ENCODE results near the gene SLAIN1. TPM values are rescaled to one million over a fixed set of nuclear protein-coding genes. Genes with fewer than 3 reads are reported as not detected.

The SLAIN1 gene
- total RNA-seq, 8 experiments from 2014 or later = 0.71 to 73.8 (median 40.9) TPM

- Histone ChIP-seq H3K4me1 (replicated peaks in 1 of 2) (peaks cover 9 to 10% of the 10 kb centered on the region in 2 donors), H3K27ac (no peak overlapping the region), H3K4me3 (no peak overlapping the region)
- ATAC-seq (replicated peaks in 6 of 8) = no peak
- 0 to 100% (median 88%) methylated on average over 1 to 2 of the region's 2 CpGs; no CpG with 5 or more reads in 3 of the 10 experiments for WGBS, 10 experiments
- in situ Hi-C loops (cut with MboI; ENCODE audit: low pct_unique_long_range_greater_than_20kb in 2 of 9, low sequenced_read_pairs in 9 of 9, unreplicated experiment in 9 of 9) = loop anchor here in 7 of 9 experiments (10.0 to 25.0 kb wide), 3 partner anchors 326 to 338 kb away; no protein-coding TSS in a partner anchor
Measured at GRCh38 chr13:77786695-77787287, 89.3 kb downstream of the SLAIN1 start.

GRCh38 chr13:77789376-77789775 is 91.9 kb downstream of the SLAIN1 start:
- H3K4me1 ChIP-seq (replicated peaks in 1 of 2) = peaks cover 6 to 7% of the 10 kb centered on the region in 2 donors
- WGBS, 10 experiments = 60 to 100% (median 100%) methylated on average over 1 of the region's 1 CpG; no CpG with 5 or more reads in 4 of the 10 experiments
- H3K27ac ChIP-seq = no peak overlapping the region
- in situ Hi-C loops (cut with MboI; ENCODE audit: low pct_unique_long_range_greater_than_20kb in 2 of 9, low sequenced_read_pairs in 9 of 9, unreplicated experiment in 9 of 9) = loop anchor here in 7 of 9 experiments (10.0 to 25.0 kb wide), 3 partner anchors 323 to 335 kb away; no protein-coding TSS in a partner anchor
- no peak overlapping the region for H3K4me3 ChIP-seq
- ATAC-seq (replicated peaks in 6 of 8) = no peak

- 0 to 67% (median 43%) methylated on average over 2 to 3 of the region's 3 CpGs for WGBS, 10 experiments
- Histone ChIP-seq H3K4me3 (no peak overlapping the region), H3K4me1 (replicated peaks in 1 of 2) (peaks cover 0 to 4% of the 10 kb centered on the region in 2 donors), H3K27ac (no peak overlapping the region)
- ATAC-seq (replicated peaks in 6 of 8) = peak in 5 of 8 experiments; percentile 9 to 60 (median 45)
- in situ Hi-C loops (cut with MboI; ENCODE audit: low pct_unique_long_range_greater_than_20kb in 2 of 9, low sequenced_read_pairs in 9 of 9, unreplicated experiment in 9 of 9) = no loop called here
Measured at GRCh38 chr13:77800219-77800618, 102.7 kb downstream of the SLAIN1 start.

- in situ Hi-C loops (cut with MboI; ENCODE audit: low pct_unique_long_range_greater_than_20kb in 2 of 9, low sequenced_read_pairs in 9 of 9, unreplicated experiment in 9 of 9) = no loop called here
- no peaks in the 10 kb centered on the region for H3K4me1 ChIP-seq (replicated peaks in 1 of 2)
- H3K27ac ChIP-seq = no peak overlapping the region
- 14 to 100% (median 94%) methylated on average over 1 of the region's 1 CpG; no CpG with 5 or more reads in 2 of the 10 experiments for WGBS, 10 experiments
- H3K4me3 ChIP-seq = no peak overlapping the region
- ATAC-seq (replicated peaks in 6 of 8) = no peak
Measured at GRCh38 chr13:77806518-77806917, 109.0 kb downstream of the SLAIN1 start.

- ATAC-seq (replicated peaks in 6 of 8) = no peak
- in situ Hi-C loops (cut with MboI; ENCODE audit: low pct_unique_long_range_greater_than_20kb in 2 of 9, low sequenced_read_pairs in 9 of 9, unreplicated experiment in 9 of 9) = no loop called here
- Histone ChIP-seq H3K4me3 (no peak overlapping the region), H3K27ac (no peak overlapping the region), H3K4me1 (replicated peaks in 1 of 2) (no peaks in the 10 kb centered on the region)
- 13 to 100% (median 88%) methylated on average over 2 to 6 of the region's 6 CpGs for WGBS, 10 experiments
Measured at GRCh38 chr13:77807431-77808135, 110.1 kb downstream of the SLAIN1 start.

- peak in 5 of 8 experiments; percentile 36 to 87 (median 77) for ATAC-seq (replicated peaks in 6 of 8)
- no peaks in the 10 kb centered on the region for H3K4me1 ChIP-seq (replicated peaks in 1 of 2)
- WGBS, 10 experiments = 0 to 68% (median 46%) methylated on average over 1 to 2 of the region's 2 CpGs; no CpG with 5 or more reads in 4 of the 10 experiments
- H3K4me3 ChIP-seq = no peak overlapping the region
- in situ Hi-C loops (cut with MboI; ENCODE audit: low pct_unique_long_range_greater_than_20kb in 2 of 9, low sequenced_read_pairs in 9 of 9, unreplicated experiment in 9 of 9) = no loop called here
- no peak overlapping the region for H3K27ac ChIP-seq
Measured at GRCh38 chr13:77810430-77810829, 112.9 kb downstream of the SLAIN1 start.

GRCh38 chr13:77810878-77811277 is 113.4 kb downstream of the SLAIN1 start:
- in situ Hi-C loops (cut with MboI; ENCODE audit: low pct_unique_long_range_greater_than_20kb in 2 of 9, low sequenced_read_pairs in 9 of 9, unreplicated experiment in 9 of 9) = no loop called here
- H3K27ac ChIP-seq = no peak overlapping the region
- 11 to 100% (median 68%) methylated on average over 1 to 3 of the region's 3 CpGs; no CpG with 5 or more reads in 1 of the 10 experiments for WGBS, 10 experiments
- H3K4me1 ChIP-seq (replicated peaks in 1 of 2) = no peaks in the 10 kb centered on the region
- ATAC-seq (replicated peaks in 6 of 8) = peak in 2 of 8 experiments; percentile 19 to 69
- no peak overlapping the region for H3K4me3 ChIP-seq

GRCh38 chr13:77811381-77811780 is 113.9 kb downstream of the SLAIN1 start:
- Histone ChIP-seq H3K4me1 (replicated peaks in 1 of 2) (no peaks in the 10 kb centered on the region), H3K27ac (no peak overlapping the region), H3K4me3 (no peak overlapping the region)
- in situ Hi-C loops (cut with MboI; ENCODE audit: low pct_unique_long_range_greater_than_20kb in 2 of 9, low sequenced_read_pairs in 9 of 9, unreplicated experiment in 9 of 9) = no loop called here
- ATAC-seq (replicated peaks in 6 of 8) = no peak
- WGBS, 10 experiments = 18 to 100% (median 67%) methylated on average over 1 to 2 of the region's 2 CpGs; no CpG with 5 or more reads in 2 of the 10 experiments

GRCh38 chr13:77811981-77812380 is 114.5 kb downstream of the SLAIN1 start:
- no peak for ATAC-seq (replicated peaks in 6 of 8)
- in situ Hi-C loops (cut with MboI; ENCODE audit: low pct_unique_long_range_greater_than_20kb in 2 of 9, low sequenced_read_pairs in 9 of 9, unreplicated experiment in 9 of 9) = no loop called here
- no peaks in the 10 kb centered on the region for H3K4me1 ChIP-seq (replicated peaks in 1 of 2)

More at GRCh38 chr13:77811981-77812380, 114.5 kb downstream of the SLAIN1 start:
- Histone ChIP-seq H3K4me3 (no peak overlapping the region), H3K27ac (no peak overlapping the region)

Other genes starting within 250 kb of the SLAIN1 start
- gene SCEL, start 162.0 kb upstream of the SLAIN1 start, total RNA-seq = under 1 TPM in 6 of 8 experiments, not detected in 2; 0.14 to 0.43 (median 0.21) TPM
- 100 to 1,000 TPM in 1 of 8 experiments, 10 to 100 TPM in 3, 1 to 10 TPM in 2, under 1 TPM in 2; 0.31 to 151 (median 13.4) TPM for gene EDNRB, start 221.1 kb downstream of the SLAIN1 start, total RNA-seq